ENCODE data around the gene DTNB. TPM values are rescaled to one million over a fixed set of nuclear protein-coding genes. Genes with fewer than 3 reads are reported as not detected.
"Not testable (repeated sequence)": the region's sequence is repeated elsewhere in the genome, so short reads cannot be mapped to it uniquely, and the experiment has no call there.

Gene DTNB
- total and polyA plus RNA-seq, 2 experiments from 2014 or later, result 10.3 to 13.9 TPM

GRCh38 chr2:25539136-25539535, 134.2 kb downstream of the DTNB start:
- Histone ChIP-seq H3K27me3 (no peaks in the 10 kb centered on the region), H3K4me3 (no peak overlapping the region), H3K9me3 (ENCODE audit: low read depth) (no peaks in the 10 kb centered on the region), H3K36me3 (replicated peaks; ENCODE audit: insufficient read depth, low read depth) (no peaks in the 10 kb centered on the region), H4K20me1 (ENCODE audit: insufficient read depth, poor library complexity, severe bottlenecking) (no peaks in the 10 kb centered on the region), H3K27ac (no peak overlapping the region), H3K79me2 (no peaks in the 10 kb centered on the region), H3K4me1 (ENCODE audit: insufficient read depth) (no peaks in the 10 kb centered on the region), H3K9me2 (replicated peaks; ENCODE audit: insufficient read depth) (no peaks in the 10 kb centered on the region), H3K4me2 (no peak overlapping the region), H2AFZ (no peak overlapping the region)
- no peak for TF ChIP-seq EZH2 (IDR thresholded peaks at IDR 0.05; ENCODE audit: borderline replicate concordance)
- TF ChIP-seq, protein P1, sequence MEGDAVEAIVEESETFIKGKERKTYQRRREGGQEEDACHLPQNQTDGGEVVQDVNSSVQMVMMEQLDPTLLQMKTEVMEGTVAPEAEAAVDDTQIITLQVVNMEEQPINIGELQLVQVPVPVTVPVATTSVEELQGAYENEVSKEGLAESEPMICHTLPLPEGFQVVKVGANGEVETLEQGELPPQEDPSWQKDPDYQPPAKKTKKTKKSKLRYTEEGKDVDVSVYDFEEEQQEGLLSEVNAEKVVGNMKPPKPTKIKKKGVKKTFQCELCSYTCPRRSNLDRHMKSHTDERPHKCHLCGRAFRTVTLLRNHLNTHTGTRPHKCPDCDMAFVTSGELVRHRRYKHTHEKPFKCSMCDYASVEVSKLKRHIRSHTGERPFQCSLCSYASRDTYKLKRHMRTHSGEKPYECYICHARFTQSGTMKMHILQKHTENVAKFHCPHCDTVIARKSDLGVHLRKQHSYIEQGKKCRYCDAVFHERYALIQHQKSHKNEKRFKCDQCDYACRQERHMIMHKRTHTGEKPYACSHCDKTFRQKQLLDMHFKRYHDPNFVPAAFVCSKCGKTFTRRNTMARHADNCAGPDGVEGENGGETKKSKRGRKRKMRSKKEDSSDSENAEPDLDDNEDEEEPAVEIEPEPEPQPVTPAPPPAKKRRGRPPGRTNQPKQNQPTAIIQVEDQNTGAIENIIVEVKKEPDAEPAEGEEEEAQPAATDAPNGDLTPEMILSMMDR (IDR thresholded peaks at IDR 0.05; ENCODE audit: poor library complexity), result no peak
- no peak for TF ChIP-seq EZH2phosphoT487 (IDR thresholded peaks at IDR 0.05; ENCODE audit: low read depth, severe bottlenecking, unreplicated experiment)
- WGBS (ENCODE audit: low lambda C conversion rate, missing lambda C conversion rate), result 88% methylated on average over 3 of the region's 3 CpGs
- DNase-seq (ENCODE audit: low spot score), result no peak

- 95% methylated on average over 2 of the region's 2 CpGs for WGBS (ENCODE audit: low lambda C conversion rate, missing lambda C conversion rate)
- no peaks in the 10 kb centered on the region for H3K9me3 ChIP-seq (ENCODE audit: low read depth)
- no peak for DNase-seq (ENCODE audit: low spot score)
- TF ChIP-seq, protein P1 (IDR thresholded peaks at IDR 0.05; ENCODE audit: poor library complexity), result no peak
- TF ChIP-seq EZH2 (IDR thresholded peaks at IDR 0.05; ENCODE audit: borderline replicate concordance) (no peak), EZH2phosphoT487 (IDR thresholded peaks at IDR 0.05; ENCODE audit: low read depth, severe bottlenecking, unreplicated experiment) (no peak)
- H2AFZ ChIP-seq, result no peak overlapping the region
- H4K20me1 ChIP-seq (ENCODE audit: insufficient read depth, poor library complexity, severe bottlenecking), result no peaks in the 10 kb centered on the region
- no peaks in the 10 kb centered on the region for H3K4me1 ChIP-seq (ENCODE audit: insufficient read depth)
- no peak overlapping the region for H3K27ac ChIP-seq
- H3K4me3 ChIP-seq, result no peak overlapping the region
- no peaks in the 10 kb centered on the region for H3K9me2 ChIP-seq (replicated peaks; ENCODE audit: insufficient read depth)
- no peaks in the 10 kb centered on the region for H3K36me3 ChIP-seq (replicated peaks; ENCODE audit: insufficient read depth, low read depth)
- H3K27me3 ChIP-seq, result no peaks in the 10 kb centered on the region
- H3K79me2 ChIP-seq, result no peaks in the 10 kb centered on the region
- H3K4me2 ChIP-seq, result no peak overlapping the region
Observed at GRCh38 chr2:25537526-25537925, 135.9 kb downstream of the DTNB start.

GRCh38 chr2:25535411-25536289, 137.7 kb downstream of the DTNB start:
- DNase-seq (ENCODE audit: low spot score); H3K4me2 ChIP-seq; H3K9me3 ChIP-seq (ENCODE audit: low read depth); H3K27me3 ChIP-seq; H3K4me3 ChIP-seq; H3K36me3 ChIP-seq (replicated peaks; ENCODE audit: insufficient read depth, low read depth); H3K79me2 ChIP-seq; H3K9me2 ChIP-seq (replicated peaks; ENCODE audit: insufficient read depth); H3K27ac ChIP-seq; H2AFZ ChIP-seq; H4K20me1 ChIP-seq (ENCODE audit: insufficient read depth, poor library complexity, severe bottlenecking); H3K4me1 ChIP-seq (ENCODE audit: insufficient read depth): not testable (repeated sequence)
- WGBS (ENCODE audit: low lambda C conversion rate, missing lambda C conversion rate), result 99% methylated on average over 26 of the region's 52 CpGs

- not testable (repeated sequence) for H3K4me1 ChIP-seq (ENCODE audit: insufficient read depth); H3K79me2 ChIP-seq; H4K20me1 ChIP-seq (ENCODE audit: insufficient read depth, poor library complexity, severe bottlenecking); H3K27me3 ChIP-seq; H3K27ac ChIP-seq; H3K9me3 ChIP-seq (ENCODE audit: low read depth); H2AFZ ChIP-seq; H3K4me2 ChIP-seq; DNase-seq (ENCODE audit: low spot score); H3K9me2 ChIP-seq (replicated peaks; ENCODE audit: insufficient read depth); H3K36me3 ChIP-seq (replicated peaks; ENCODE audit: insufficient read depth, low read depth); H3K4me3 ChIP-seq
- over 99% methylated on average over 15 of the region's 22 CpGs for WGBS (ENCODE audit: low lambda C conversion rate, missing lambda C conversion rate)
Observed at GRCh38 chr2:25534937-25535336, 138.4 kb downstream of the DTNB start.
